IMR-90 (cell line): ENCODE measurements around the gene AAGAB. TPM values are rescaled to one million over a fixed set of nuclear protein-coding genes. Genes with fewer than 3 reads are reported as not detected.

Source experiments
- ATAC-seq: fragments of 200-7000 bp; cut with Tn5 transposase; 2 replicates; pipeline ENCODE4 v1.9.1; 2020; ENCODE audit warnings: low read depth, mild to moderate bottlenecking, moderate library complexity
- BruUV-seq: library from RNA; stranded (reverse); fragments of 400-500 nt; replicated peaks from 2 replicates; lab custom pipeline; 2021; lab: Mats Ljungman, UMichigan
- CTCF ChIA-PET: fragments of 300-600 bp; formaldehyde crosslinking; extraction: SDS; loops from one replicate; lab custom pipeline; 2021; ENCODE audit warnings: antibody characterized with exemption; lab: Yijun Ruan, JAX
- POLR2A ChIA-PET: fragments of 300-600 bp; sonication (Branson Sonifier 250); formaldehyde crosslinking; loops from one replicate; lab custom pipeline; 2022; ENCODE audit warnings: antibody characterized with exemption; ENCODE audit not compliant: unreplicated experiment; lab: Charles Lee
- DNase-seq: peaks from one replicate; pipeline ENCODE4 v3.0.0; 2013
- H2AFZ ChIP-seq: replicated peaks from 2 replicates; pipeline ENCODE3; 2013; ENCODE audit warnings: low read length, mild to moderate bottlenecking; ENCODE audit not compliant: poor library complexity
- H2AK5ac ChIP-seq: 2 replicates; pipeline ENCODE4 v1.6.1; 2013; ENCODE audit warnings: low read depth, low read length, inconsistent platforms
- H2AK9ac ChIP-seq: replicated peaks from 2 replicates; pipeline ENCODE3; 2013; ENCODE audit warnings: mild to moderate bottlenecking, low read depth, low read length, moderate library complexity; ENCODE audit not compliant: poor library complexity
- H2BK120ac ChIP-seq: 2 replicates; pipeline ENCODE4 v1.6.1; 2013; ENCODE audit warnings: low read depth, low read length, inconsistent platforms
- H2BK15ac ChIP-seq: 3 replicates; pipeline ENCODE4 v1.6.1; 2013; ENCODE audit warnings: low read depth, low read length, inconsistent platforms
- H2BK20ac ChIP-seq: 2 replicates; pipeline ENCODE4 v1.6.1; 2013; ENCODE audit warnings: low read depth, mild to moderate bottlenecking, inconsistent platforms, low read length, moderate library complexity
- H2BK5ac ChIP-seq: 2 replicates; pipeline ENCODE4 v1.6.1; 2013; ENCODE audit warnings: mild to moderate bottlenecking, low read depth, low read length, inconsistent platforms; ENCODE audit not compliant: poor library complexity, severe bottlenecking
- H3K14ac ChIP-seq: replicated peaks from 2 replicates; pipeline ENCODE4 v1.6.1; 2013; ENCODE audit warnings: low read depth, low read length, inconsistent platforms
- H3K18ac ChIP-seq: 2 replicates; pipeline ENCODE4 v1.6.1; 2013; ENCODE audit warnings: low read depth, low read length, control low read depth
- H3K23ac ChIP-seq: 2 replicates; pipeline ENCODE4 v1.6.1; 2013; ENCODE audit warnings: low read depth, low read length, inconsistent platforms
- H3K27ac ChIP-seq: 2 replicates; pipeline ENCODE4 v1.5.1; 2013; ENCODE audit warnings: mild to moderate bottlenecking, control low read depth, low read length; ENCODE audit not compliant: insufficient read depth
- H3K27me3 ChIP-seq: 2 replicates; pipeline ENCODE4 v1.6.1; 2013; ENCODE audit warnings: low read length; ENCODE audit not compliant: control insufficient read depth, insufficient read depth
- H3K36me3 ChIP-seq: 2 replicates; pipeline ENCODE4 v1.6.1; 2013; ENCODE audit warnings: low read length, mixed read lengths; ENCODE audit not compliant: control insufficient read depth, insufficient read depth
- H3K4ac ChIP-seq: 2 replicates; pipeline ENCODE4 v1.6.1; 2013; ENCODE audit warnings: low read depth, low read length, inconsistent platforms
- H3K4me1 ChIP-seq: 2 replicates; pipeline ENCODE4 v1.6.1; 2013; ENCODE audit warnings: low read length, mixed read lengths; ENCODE audit not compliant: control insufficient read depth, insufficient read depth
- H3K4me2 ChIP-seq: 2 replicates; pipeline ENCODE4 v1.6.1; 2013; ENCODE audit warnings: low read depth, mild to moderate bottlenecking, control low read depth, low read length, moderate library complexity
- H3K4me3 ChIP-seq: 2 replicates; pipeline ENCODE4 v1.5.1; 2013; ENCODE audit warnings: low read depth, mild to moderate bottlenecking, control low read depth, low read length, moderate library complexity; ENCODE audit not compliant: insufficient read depth
- H3K56ac ChIP-seq: 2 replicates; pipeline ENCODE4 v1.6.1; 2013; ENCODE audit warnings: low read length, inconsistent platforms; ENCODE audit not compliant: insufficient read depth; ENCODE audit errors: extremely low read depth
- H3K79me1 ChIP-seq, 2 experiments: 2 replicates each; pipeline ENCODE4 v1.6.1; 2013; ENCODE audit warnings: low read length in 2 of 2, inconsistent platforms in 1 of 2, low read depth in 1 of 2
- H3K9ac ChIP-seq: 2 replicates; pipeline ENCODE4 v1.6.1; 2013; ENCODE audit warnings: low read depth, low read length, control low read depth
- H3K9me1 ChIP-seq: 2 replicates; pipeline ENCODE4 v1.6.1; 2013; ENCODE audit warnings: low read length, inconsistent platforms; ENCODE audit not compliant: insufficient read depth
- H3K9me3 ChIP-seq: 2 replicates; pipeline ENCODE4 v1.6.1; 2013; ENCODE audit warnings: low read length; ENCODE audit not compliant: control insufficient read depth, insufficient read depth
- H4K20me1 ChIP-seq: 2 replicates; pipeline ENCODE4 v1.6.1; 2013; ENCODE audit warnings: low read length, inconsistent platforms; ENCODE audit not compliant: insufficient read depth
- H4K5ac ChIP-seq: 2 replicates; pipeline ENCODE4 v1.6.1; 2013; ENCODE audit warnings: mild to moderate bottlenecking, low read depth, low read length, control low read depth
- H4K8ac ChIP-seq, 2 experiments: 2 replicates each; pipeline ENCODE4 v1.6.1; 2013; ENCODE audit warnings: low read depth in 2 of 2, low read length in 2 of 2, control low read depth in 1 of 2, inconsistent platforms in 1 of 2
- H4K91ac ChIP-seq: 2 replicates; pipeline ENCODE4 v1.6.1; 2013; ENCODE audit warnings: low read depth, low read length, inconsistent platforms; ENCODE audit not compliant: insufficient read depth
- BHLHE40 ChIP-seq: fragments of 150-350 bp; IDR thresholded peaks from 2 replicates; pipeline ENCODE4 v1.6.1; 2016; ENCODE audit warnings: mild to moderate bottlenecking, low read depth, low read length
- CEBPB ChIP-seq: IDR thresholded peaks from 2 replicates; pipeline ENCODE4 v1.6.1; 2012; ENCODE audit warnings: low read depth, low read length, improper control_type of control experiment
- CHD1 ChIP-seq: IDR thresholded peaks from 2 replicates; pipeline ENCODE4 v1.6.1; 2012; ENCODE audit warnings: low read depth, low read length, improper control_type of control experiment
- CTCF ChIP-seq: conservative IDR thresholded peaks from 2 replicates; pipeline ENCODE4 v1.5.1; 2012; ENCODE audit warnings: mild to moderate bottlenecking, low read depth, low read length, improper control_type of control experiment
- ELK1 ChIP-seq: fragments of 150-350 bp; IDR thresholded peaks from 2 replicates; pipeline ENCODE4 v1.6.1; 2016; ENCODE audit warnings: low read depth, mild to moderate bottlenecking, low read length, moderate library complexity, borderline replicate concordance
- FOS ChIP-seq: fragments of 150-350 bp; IDR thresholded peaks from 2 replicates; pipeline ENCODE4 v1.6.1; 2016; ENCODE audit warnings: low read depth, low read length
- MAFK ChIP-seq: IDR thresholded peaks from 2 replicates; pipeline ENCODE4 v1.6.1; 2012; ENCODE audit warnings: low read depth, low read length, improper control_type of control experiment
- MAZ ChIP-seq: IDR thresholded peaks from 2 replicates; pipeline ENCODE4 v1.6.1; 2012; ENCODE audit warnings: low read depth, mild to moderate bottlenecking, low read length, improper control_type of control experiment, moderate library complexity, borderline replicate concordance
- NFE2L2 ChIP-seq: fragments of 150-350 bp; IDR thresholded peaks from 2 replicates; pipeline ENCODE4 v1.6.1; 2016; ENCODE audit warnings: low read depth, mild to moderate bottlenecking, low read length
- POLR2A ChIP-seq: IDR thresholded peaks from 2 replicates; pipeline ENCODE4 v1.6.1; 2012; ENCODE audit warnings: mild to moderate bottlenecking, low read depth, low read length
- RAD21 ChIP-seq: IDR thresholded peaks from 2 replicates; pipeline ENCODE4 v1.6.1; 2012; ENCODE audit warnings: low read length, improper control_type of control experiment
- RCOR1 ChIP-seq: IDR thresholded peaks from 2 replicates; pipeline ENCODE4 v1.6.1; 2012; ENCODE audit warnings: mild to moderate bottlenecking, low read length, improper control_type of control experiment; ENCODE audit not compliant: insufficient replicate concordance
- RFX5 ChIP-seq: IDR thresholded peaks from 2 replicates; pipeline ENCODE4 v1.8.0; 2012; ENCODE audit warnings: low read depth, mild to moderate bottlenecking, low read length, moderate library complexity
- SMC3 ChIP-seq: fragments of 150-350 bp; IDR thresholded peaks from 2 replicates; pipeline ENCODE4 v1.6.1; 2016; ENCODE audit warnings: low read depth, mild to moderate bottlenecking, antibody characterized with exemption, low read length, moderate library complexity
- WGBS, 2 experiments: methylation state at CpG; one replicate each; pipeline versions ENCODE4 v1.1.5 to v1.1.7; 2013; ENCODE audit warnings: missing lambda C conversion rate in 2 of 2; ENCODE audit not compliant: insufficient read length in 1 of 2; ENCODE audit errors: extremely low coverage in 2 of 2; 5-methylcytosine and 5-hydroxymethylcytosine counted together
- dilution Hi-C: fragments of 300-500 bp; cut with HindIII; formaldehyde crosslinking; loops from one replicate; pipeline ENCODE4 v1.14.3; 2018; ENCODE audit warnings: low sequenced_read_pairs; ENCODE audit not compliant: unreplicated experiment
- in situ Hi-C: fragments of 300-500 bp; cut with MboI; formaldehyde crosslinking; loops from 3 replicates; pipeline ENCODE4 v1.14.3; 2019; ENCODE audit warnings: low sequenced_read_pairs, inconsistent platforms, mixed read lengths
- intact Hi-C: fragments of 100-400 bp; cut with micrococcal nuclease; formaldehyde crosslinking; loops from 2 replicates; pipeline ENCODE4 v1.10.0; 2022
- polyA plus RNA-seq, 3 experiments: library from polyadenylated mRNA; depleted of rRNA; stranded (reverse); fragments of >200 nt; gene quantifications; 2 replicates each; pipeline ENCODE4 v1.2.3, GENCODE V29; 2012; ENCODE audit warnings: low replicate concordance in 1 of 3
- total RNA-seq: library from RNA; depleted of rRNA; stranded (reverse); fragments of >200 nt; gene quantifications from 2 replicates; pipeline ENCODE4 v1.2.3, GENCODE V29; 2012
- TF ChIP-seq, protein P1 (sequence below): fragments of 150-350 bp; IDR thresholded peaks from 2 replicates; pipeline ENCODE4 v1.6.1; 2017; ENCODE audit warnings: mild to moderate bottlenecking, antibody characterized with exemption, low read length, low read depth

Gene AAGAB
- total and polyA plus RNA-seq, 2 of the 4 experiments (the other 2 are of a cell fraction): 26.1 to 69.7 TPM

GRCh38 chr15:67189326-67190051, 65.0 kb downstream of the AAGAB start:
- ATAC-seq: no peak
- ChIA-PET POLR2A (no interaction called here), CTCF (no interaction called here)
- Histone ChIP-seq H3K18ac (peak overlapping the region; percentile 40; the same call in 1 of the 2 replicates), H2AFZ (no peak overlapping the region), H2BK120ac (0 out of 2 replicates have a peak overlapping the region, but pooled peaks have one; percentile 30), H3K9me1 (peaks cover 59% of the 10 kb centered on the region), H3K4me3 (no peak overlapping the region), H3K9me3 (no peaks in the 10 kb centered on the region), H3K79me1 (peaks cover 40 to 95% of the 10 kb centered on the region in 2 experiments), H2AK5ac (peak overlapping the region; percentile 76; the same call in 1 of the 2 replicates), H3K23ac (0 out of 2 replicates have a peak overlapping the region, but pooled peaks have one; percentile 51), H3K9ac (peak overlapping the region; percentile 6; the same call in 1 of the 2 replicates), H4K20me1 (no peaks in the 10 kb centered on the region), H3K27me3 (no peaks in the 10 kb centered on the region), H3K4me2 (no peak overlapping the region), H3K36me3 (peaks cover 91% of the 10 kb centered on the region), H3K4me1 (peaks cover 55% of the 10 kb centered on the region), H3K27ac (peak overlapping the region; percentile 84), H3K14ac (peak overlapping the region; percentile 66), H2AK9ac (peak overlapping the region; percentile 11), H2BK15ac (no peak overlapping the region), H3K4ac (peak overlapping the region; percentile 80), H4K5ac (peak overlapping the region; percentile 70), H4K8ac (peak overlapping the region in 1 of 2 experiments; percentile 61; a peak in 2 of 4 replicates), H4K91ac (peak overlapping the region; percentile 37), H2BK20ac (peak overlapping the region; percentile 55), H2BK5ac (peak overlapping the region; percentile 74), H3K56ac (no peak overlapping the region)
- no TSS peak for BruUV-seq
- intact Hi-C loops: no loop called here
- in situ Hi-C loops: loop anchor here (10.0 kb wide), 1 partner anchor 245 kb away; no protein-coding TSS in a partner anchor
- WGBS, 2 experiments: 88% methylated on average over 3 of the region's 26 CpGs; no CpG with 5 or more reads in 1 of the 2 experiments
- dilution Hi-C loops: no loop called here
- DNase-seq: peak; percentile 10
- TF ChIP-seq RAD21 (no peak), CHD1 (no peak), FOS (no peak), ELK1 (no peak), RFX5 (no peak), MAFK (no peak), BHLHE40 (no peak), NFE2L2 (no peak), POLR2A (no peak), MAZ (no peak), RCOR1 (no peak), CTCF (no peak), CEBPB (no peak), SMC3 (no peak)
- TF ChIP-seq, protein P1, sequence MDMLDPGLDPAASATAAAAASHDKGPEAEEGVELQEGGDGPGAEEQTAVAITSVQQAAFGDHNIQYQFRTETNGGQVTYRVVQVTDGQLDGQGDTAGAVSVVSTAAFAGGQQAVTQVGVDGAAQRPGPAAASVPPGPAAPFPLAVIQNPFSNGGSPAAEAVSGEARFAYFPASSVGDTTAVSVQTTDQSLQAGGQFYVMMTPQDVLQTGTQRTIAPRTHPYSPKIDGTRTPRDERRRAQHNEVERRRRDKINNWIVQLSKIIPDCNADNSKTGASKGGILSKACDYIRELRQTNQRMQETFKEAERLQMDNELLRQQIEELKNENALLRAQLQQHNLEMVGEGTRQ: no peak
